Bronchial epithelial cell (primary cell): ENCODE measurements around the gene CARHSP1. TPM values are rescaled to one million over a fixed set of nuclear protein-coding genes. Genes with fewer than 3 reads are reported as not detected.

ENCODE experiments used
- DNase-seq: peaks from one replicate; pipeline ENCODE4 v3.0.0-alpha.2; 2010; ENCODE audit warnings: low read depth
- FAIRE-seq: peaks from 2 replicates; lab custom pipeline; 2011; peaks lifted over from hg19 to GRCh38; lab: Jason Lieb, UNC
- H3K27me3 ChIP-seq: 2 replicates; pipeline ENCODE4 v1.5.1; 2011; ENCODE audit warnings: low read length; ENCODE audit not compliant: control insufficient read depth, insufficient read depth
- H3K36me3 ChIP-seq: 2 replicates; pipeline ENCODE4 v1.5.1; 2011; ENCODE audit warnings: low read length; ENCODE audit not compliant: control insufficient read depth, insufficient read depth
- H3K4me3 ChIP-seq: 2 replicates; pipeline ENCODE4 v1.5.1; 2011; ENCODE audit warnings: mild to moderate bottlenecking, low read depth, low read length, control low read depth
- CTCF ChIP-seq: IDR thresholded peaks from 2 replicates; pipeline ENCODE4 v1.5.1; 2011; ENCODE audit warnings: mild to moderate bottlenecking, moderate library complexity, low read length, control low read depth, inconsistent platforms; ENCODE audit not compliant: insufficient read depth, severe bottlenecking
- total RNA-seq: library from RNA; depleted of rRNA; stranded (reverse); fragments of >200 nt; gene quantifications from 2 replicates; pipeline ENCODE4 v1.2.1, GENCODE V29; 2014

Gene CARHSP1
- total RNA-seq, 1 donor from 2014 or later = 63.7 TPM

- H3K27me3 ChIP-seq = no peaks in the 10 kb centered on the region
- H3K36me3 ChIP-seq = no peaks in the 10 kb centered on the region
- DNase-seq = no peak
- TF ChIP-seq CTCF = no peak
- no peak overlapping the region for H3K4me3 ChIP-seq
- no peak for FAIRE-seq
Measured at GRCh38 chr16:8886593-8887430, 18.0 kb upstream of the CARHSP1 start.

DNA sequence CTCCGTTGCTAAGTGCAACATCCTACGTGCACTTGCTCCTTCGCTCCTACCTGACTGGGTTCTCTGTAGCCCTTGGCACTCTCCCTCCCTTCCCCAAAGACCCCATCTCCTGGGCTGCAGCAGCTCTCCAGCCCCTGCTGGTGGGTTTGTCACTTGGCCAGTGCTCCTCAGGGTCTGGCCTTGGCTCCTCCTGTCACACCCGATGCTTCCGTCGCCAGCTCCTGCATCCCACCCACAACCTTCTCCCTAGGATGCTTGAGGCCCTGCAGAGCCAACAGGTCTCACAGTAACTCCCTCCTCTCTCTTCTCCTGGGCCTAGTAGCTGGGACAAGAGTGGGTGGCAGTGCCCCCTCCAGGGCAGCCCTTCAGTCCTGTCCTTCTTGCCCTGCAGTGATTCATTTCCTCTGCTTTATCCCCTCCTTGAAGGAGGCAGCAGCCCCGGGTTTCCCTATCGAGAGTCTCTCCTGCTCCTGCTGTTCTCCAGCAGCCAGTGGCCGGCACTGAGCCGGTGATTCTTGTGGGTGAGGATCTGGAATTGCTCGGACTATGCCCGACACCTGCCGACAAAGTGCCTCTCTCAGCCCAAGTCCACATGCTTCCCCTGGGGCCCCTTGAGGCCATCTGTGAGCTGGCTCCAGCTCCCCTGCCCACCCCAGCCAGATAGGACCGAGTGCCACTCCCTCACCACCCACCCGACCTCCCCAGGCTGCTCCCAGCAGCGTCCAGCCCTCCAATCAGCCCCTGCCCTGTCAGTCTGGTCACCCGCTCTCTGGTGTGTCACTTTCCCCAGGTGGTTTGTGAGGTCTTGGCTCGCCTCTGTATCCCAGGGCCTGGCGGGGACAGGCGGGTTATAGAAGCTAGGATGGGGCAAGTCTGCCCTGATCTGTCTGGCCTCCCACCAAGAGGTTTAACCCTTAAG, 17.1 kb upstream of the CARHSP1 start:
- peak; percentile 41 for DNase-seq

GRCh38 chr16:8882725-8883377, 14.0 kb upstream of the CARHSP1 start:
- no peak for TF ChIP-seq CTCF
- DNase-seq (no peak), FAIRE-seq (no peak)
- Histone ChIP-seq H3K4me3 (no peak overlapping the region), H3K36me3 (no peaks in the 10 kb centered on the region), H3K27me3 (no peaks in the 10 kb centered on the region)

More for the DNA sequence above, 17.1 kb upstream of the CARHSP1 start:
- no peaks in the 10 kb centered on the region for H3K27me3 ChIP-seq
- TF ChIP-seq CTCF = peak; percentile 9
- no peaks in the 10 kb centered on the region for H3K36me3 ChIP-seq
- FAIRE-seq = no peak
- no peak overlapping the region for H3K4me3 ChIP-seq

DNA sequence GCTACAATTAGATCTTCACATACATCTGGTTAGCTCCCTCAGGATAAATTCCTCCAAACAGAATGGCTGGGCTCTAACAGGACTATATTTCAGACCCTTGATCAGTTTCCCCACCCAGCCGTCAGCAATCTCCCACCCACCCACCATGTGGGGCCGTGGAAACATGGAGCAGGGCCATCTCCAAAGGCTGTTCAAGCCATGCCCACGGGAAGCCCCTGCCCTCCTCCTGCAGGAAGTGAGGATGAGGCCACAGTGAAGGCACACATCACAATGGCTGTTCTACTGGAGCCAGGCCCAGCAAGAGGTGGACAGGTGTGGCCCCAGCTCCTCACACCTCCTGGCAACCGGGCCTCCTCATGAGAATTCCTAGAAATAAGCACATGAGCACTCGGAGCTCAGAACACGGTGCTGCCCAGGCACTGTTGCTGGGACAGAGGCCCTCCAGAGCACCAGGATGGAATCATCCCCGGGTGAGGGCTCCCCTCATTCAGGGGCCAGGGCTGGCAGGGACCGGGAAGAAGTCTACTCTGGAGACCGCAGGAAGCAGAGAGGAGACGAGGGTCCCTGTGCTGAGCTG, 13.3 kb upstream of the CARHSP1 start, which contains the start of gene LITAFD:
TSS of gene LITAFD (plus strand) at position 311 of the 577 bp plus-strand sequence. CDS start 2,005 bp downstream, outside the sequence.
- Histone ChIP-seq H3K36me3 (no peaks in the 10 kb centered on the region), H3K27me3 (no peaks in the 10 kb centered on the region), H3K4me3 (no peak within 1 kb of the TSS)
- TF ChIP-seq CTCF = no peak
- FAIRE-seq = no peak
- no peak for DNase-seq

- Histone ChIP-seq H3K27me3 (no peaks in the 10 kb centered on the region), H3K36me3 (no peaks in the 10 kb centered on the region), H3K4me3 (no peak overlapping the region)
- DNase-seq (no peak), FAIRE-seq (no peak)
- TF ChIP-seq CTCF = no peak
Measured at GRCh38 chr16:8880839-8881510, 12.2 kb upstream of the CARHSP1 start.
